Activated naive CD4-positive, alpha-beta T cell treated with anti-CD3 and anti-CD28 coated beads, Interleukin-2, amount 50 U/mL, for 16 hours (primary cell): ENCODE results near the gene FRMD7.
A peak's percentile ranks its signal among the peaks of the same experiment; 100 is the strongest.
"Not testable (repeated sequence)": the region's sequence is repeated elsewhere in the genome, so short reads cannot be mapped to it uniquely, and the experiment has no call there.

Source experiments
- DNase-seq: peaks from one replicate; pipeline ENCODE4 v3.0.0-alpha.2; 2020

FRMD7 gene

GRCh38 chrX:132092439-132093065 is 35.3 kb downstream of the FRMD7 start:
- DNase-seq = peak; percentile 43

GRCh38 chrX:132090403-132091159 is 37.2 kb downstream of the FRMD7 start:
- DNase-seq = no peak

GRCh38 chrX:132088864-132089263 is 39.0 kb downstream of the FRMD7 start:
- no peak for DNase-seq

- DNase-seq = no peak
Measured at GRCh38 chrX:132086672-132087071, 41.1 kb downstream of the FRMD7 start.

GRCh38 chrX:132085786-132086185 is 42.0 kb downstream of the FRMD7 start:
- no peak for DNase-seq

- no peak for DNase-seq
Measured at GRCh38 chrX:132077912-132078311, 49.9 kb downstream of the FRMD7 start.

GRCh38 chrX:132077414-132077813 is 50.4 kb downstream of the FRMD7 start:
- no peak for DNase-seq

- no peak for DNase-seq
Measured at GRCh38 chrX:132071254-132071653, 56.6 kb downstream of the FRMD7 start.

- DNase-seq = no peak
Measured at GRCh38 chrX:132068405-132068804, 59.4 kb downstream of the FRMD7 start.

GRCh38 chrX:132063862-132064261 is 64.0 kb downstream of the FRMD7 start:
- DNase-seq = no peak

GRCh38 chrX:132063334-132063733 is 64.5 kb downstream of the FRMD7 start:
- no peak for DNase-seq

GRCh38 chrX:132059973-132060540 is 67.8 kb downstream of the FRMD7 start:
- DNase-seq = no peak

- DNase-seq = no peak
Measured at GRCh38 chrX:132058975-132059374, 68.8 kb downstream of the FRMD7 start.

- no peak for DNase-seq
Measured at GRCh38 chrX:132058050-132058449, 69.8 kb downstream of the FRMD7 start.

- not testable (repeated sequence) for DNase-seq
Measured at GRCh38 chrX:132051778-132052177, 76.0 kb downstream of the FRMD7 start.

- DNase-seq = no peak
Measured at GRCh38 chrX:132046533-132046932, 81.3 kb downstream of the FRMD7 start.

- DNase-seq = no peak
Measured at GRCh38 chrX:132045456-132045855, 82.4 kb downstream of the FRMD7 start.

GRCh38 chrX:132044953-132045352 is 82.9 kb downstream of the FRMD7 start:
- no peak for DNase-seq

- DNase-seq = no peak
Measured at GRCh38 chrX:132043977-132044376, 83.8 kb downstream of the FRMD7 start.

GRCh38 chrX:132041015-132041414 is 86.8 kb downstream of the FRMD7 start:
- no peak for DNase-seq

- DNase-seq = no peak
Measured at GRCh38 chrX:132040066-132040465, 87.8 kb downstream of the FRMD7 start.

- no peak for DNase-seq
Measured at GRCh38 chrX:132037479-132037993, 90.3 kb downstream of the FRMD7 start.

GRCh38 chrX:132034648-132035047 is 93.2 kb downstream of the FRMD7 start:
- no peak for DNase-seq

GRCh38 chrX:132033166-132033565 is 94.7 kb downstream of the FRMD7 start:
- no peak for DNase-seq
